ENCODE results near the gene MAML3.

The MAML3 gene

GRCh38 chr4:139779691-139780090, 374.3 kb downstream of the MAML3 start:
- Mint-ChIP-seq H3K36me3 (no peaks in the 10 kb centered on the region), H3K4me3 (no peak overlapping the region), H3K27me3 (no peaks in the 10 kb centered on the region), H3K27ac (no peak overlapping the region), H3K4me1 (no peaks in the 10 kb centered on the region), H3K9me3 (no peaks in the 10 kb centered on the region)
- DNase-seq = no peak
- ATAC-seq (replicated peaks) = no peak

GRCh38 chr4:139777757-139778156, 376.2 kb downstream of the MAML3 start:
- no peaks in the 10 kb centered on the region for H3K27me3 Mint-ChIP-seq
- H3K27ac Mint-ChIP-seq = no peak overlapping the region
- H3K36me3 Mint-ChIP-seq = no peaks in the 10 kb centered on the region
- H3K9me3 Mint-ChIP-seq = no peaks in the 10 kb centered on the region
- H3K4me1 Mint-ChIP-seq = no peaks in the 10 kb centered on the region
- H3K4me3 Mint-ChIP-seq = no peak overlapping the region
- ATAC-seq (replicated peaks) (no peak), DNase-seq (no peak)

- Mint-ChIP-seq H3K27ac (no peak overlapping the region), H3K4me3 (no peak overlapping the region), H3K4me1 (no peaks in the 10 kb centered on the region), H3K27me3 (no peaks in the 10 kb centered on the region), H3K9me3 (no peaks in the 10 kb centered on the region), H3K36me3 (no peaks in the 10 kb centered on the region)
- DNase-seq = no peak
- no peak for ATAC-seq (replicated peaks)
Observed at GRCh38 chr4:139776235-139776634, 377.7 kb downstream of the MAML3 start.

GRCh38 chr4:139774759-139775487, 379.1 kb downstream of the MAML3 start:
- H3K27ac Mint-ChIP-seq = no peak overlapping the region
- H3K27me3 Mint-ChIP-seq = no peaks in the 10 kb centered on the region
- H3K4me3 Mint-ChIP-seq = no peak overlapping the region
- no peaks in the 10 kb centered on the region for H3K36me3 Mint-ChIP-seq
- ATAC-seq (replicated peaks) = peak in 1 of 2 donors; percentile 27
- H3K4me1 Mint-ChIP-seq = peaks cover 0 to 1% of the 10 kb centered on the region in 2 donors
- DNase-seq = no peak
- no peaks in the 10 kb centered on the region for H3K9me3 Mint-ChIP-seq

GRCh38 chr4:139773560-139774318, 380.2 kb downstream of the MAML3 start:
- Mint-ChIP-seq H3K9me3 (no peaks in the 10 kb centered on the region), H3K4me3 (no peak overlapping the region), H3K27ac (no peak overlapping the region), H3K27me3 (no peaks in the 10 kb centered on the region), H3K4me1 (peaks cover 2 to 4% of the 10 kb centered on the region in 2 donors), H3K36me3 (no peaks in the 10 kb centered on the region)
- DNase-seq (no peak), ATAC-seq (replicated peaks) (no peak)

- Mint-ChIP-seq H3K36me3 (peaks cover 2 to 7% of the 10 kb centered on the region in 2 donors), H3K27ac (no peak overlapping the region), H3K4me1 (peaks cover 12 to 28% of the 10 kb centered on the region in 2 donors)
Observed at GRCh38 chr4:139770361-139770760, 383.6 kb downstream of the MAML3 start.

GRCh38 chr4:139769364-139769763, 384.6 kb downstream of the MAML3 start:
- no peaks in the 10 kb centered on the region for H3K9me3 Mint-ChIP-seq
- no peak overlapping the region for H3K27ac Mint-ChIP-seq
- H3K36me3 Mint-ChIP-seq = peaks cover 2 to 7% of the 10 kb centered on the region in 2 donors
- H3K27me3 Mint-ChIP-seq = no peaks in the 10 kb centered on the region
- H3K4me3 Mint-ChIP-seq = no peak overlapping the region
- no peak for ATAC-seq (replicated peaks)
- peaks cover 18 to 36% of the 10 kb centered on the region in 2 donors for H3K4me1 Mint-ChIP-seq
- no peak for DNase-seq

More at GRCh38 chr4:139770361-139770760, 383.6 kb downstream of the MAML3 start:
- no peaks in the 10 kb centered on the region for H3K9me3 Mint-ChIP-seq
- no peaks in the 10 kb centered on the region for H3K27me3 Mint-ChIP-seq
- ATAC-seq (replicated peaks) = no peak
- no peak overlapping the region for H3K4me3 Mint-ChIP-seq
- no peak for DNase-seq

- peaks cover 2 to 7% of the 10 kb centered on the region in 2 donors for H3K36me3 Mint-ChIP-seq
- no peaks in the 10 kb centered on the region for H3K27me3 Mint-ChIP-seq
- peaks cover 21 to 40% of the 10 kb centered on the region in 2 donors for H3K4me1 Mint-ChIP-seq
- peak overlapping the region; percentile 20 for H3K27ac Mint-ChIP-seq
- no peaks in the 10 kb centered on the region for H3K9me3 Mint-ChIP-seq
- no peak overlapping the region for H3K4me3 Mint-ChIP-seq
- no peak for ATAC-seq (replicated peaks)
- no peak for DNase-seq
Observed at GRCh38 chr4:139768896-139769295, 385.1 kb downstream of the MAML3 start.

- Mint-ChIP-seq H3K27me3 (no peaks in the 10 kb centered on the region), H3K4me3 (no peak overlapping the region), H3K36me3 (peaks cover 2 to 7% of the 10 kb centered on the region in 2 donors), H3K9me3 (no peaks in the 10 kb centered on the region), H3K4me1 (peaks cover 21 to 46% of the 10 kb centered on the region in 2 donors), H3K27ac (peak overlapping the region; percentile 20)
- DNase-seq (no peak), ATAC-seq (replicated peaks) (no peak)
Observed at GRCh38 chr4:139768366-139768765, 385.6 kb downstream of the MAML3 start.

GRCh38 chr4:139767585-139767984, 386.4 kb downstream of the MAML3 start:
- no peaks in the 10 kb centered on the region for H3K27me3 Mint-ChIP-seq
- H3K9me3 Mint-ChIP-seq = no peaks in the 10 kb centered on the region
- ATAC-seq (replicated peaks) (peak; percentile 55 to 60), DNase-seq (no peak)
- peak overlapping the region; percentile 95 for H3K27ac Mint-ChIP-seq
- peak overlapping the region; percentile 2 to 8 for H3K4me3 Mint-ChIP-seq
- H3K4me1 Mint-ChIP-seq = peaks cover 23 to 53% of the 10 kb centered on the region in 2 donors
- peaks cover 2 to 7% of the 10 kb centered on the region in 2 donors for H3K36me3 Mint-ChIP-seq

- no peaks in the 10 kb centered on the region for H3K27me3 Mint-ChIP-seq
- peaks cover 2 to 7% of the 10 kb centered on the region in 2 donors for H3K36me3 Mint-ChIP-seq
- peak overlapping the region; percentile 53 to 59 for H3K4me3 Mint-ChIP-seq
- peak overlapping the region; percentile 95 for H3K27ac Mint-ChIP-seq
- H3K9me3 Mint-ChIP-seq = no peaks in the 10 kb centered on the region
- DNase-seq (peak; percentile 28), ATAC-seq (replicated peaks) (peak; percentile 83)
- H3K4me1 Mint-ChIP-seq = peaks cover 23 to 57% of the 10 kb centered on the region in 2 donors
Observed at GRCh38 chr4:139767168-139767567, 386.8 kb downstream of the MAML3 start.

GRCh38 chr4:139764686-139765310, 389.2 kb downstream of the MAML3 start:
- DNase-seq = no peak
- Mint-ChIP-seq H3K4me3 (peak overlapping the region in 1 of 2 donors; percentile 43), H3K27ac (peak overlapping the region; percentile 74), H3K27me3 (no peaks in the 10 kb centered on the region), H3K9me3 (no peaks in the 10 kb centered on the region), H3K4me1 (peaks cover 27 to 66% of the 10 kb centered on the region in 2 donors), H3K36me3 (peaks cover 4 to 7% of the 10 kb centered on the region in 2 donors)
- no peak for ATAC-seq (replicated peaks)

GRCh38 chr4:139764182-139764581, 389.8 kb downstream of the MAML3 start:
- H3K9me3 Mint-ChIP-seq = no peaks in the 10 kb centered on the region
- peak overlapping the region; percentile 43 to 63 for H3K4me3 Mint-ChIP-seq
- peak overlapping the region; percentile 74 for H3K27ac Mint-ChIP-seq
- ATAC-seq (replicated peaks) (no peak), DNase-seq (no peak)
- peaks cover 4 to 7% of the 10 kb centered on the region in 2 donors for H3K36me3 Mint-ChIP-seq
- no peaks in the 10 kb centered on the region for H3K27me3 Mint-ChIP-seq
- peaks cover 27 to 66% of the 10 kb centered on the region in 2 donors for H3K4me1 Mint-ChIP-seq

- H3K27ac Mint-ChIP-seq = no peak overlapping the region
- H3K4me3 Mint-ChIP-seq = peak overlapping the region; percentile 17 to 30
- H3K4me1 Mint-ChIP-seq = peaks cover 26 to 62% of the 10 kb centered on the region in 2 donors
- no peaks in the 10 kb centered on the region for H3K27me3 Mint-ChIP-seq
- ATAC-seq (replicated peaks) (peak; percentile 27 to 28), DNase-seq (no peak)
- H3K36me3 Mint-ChIP-seq = peaks cover 4 to 7% of the 10 kb centered on the region in 2 donors
- no peaks in the 10 kb centered on the region for H3K9me3 Mint-ChIP-seq
Observed at GRCh38 chr4:139763672-139764071, 390.3 kb downstream of the MAML3 start.

All from stimulated activated naive B cell treated with anti-CD40 and anti-IgM and Interleukin-4, amounts not matched to agents 10 μg/mL and 1 μg/mL and 100 μg/mL, for 72 hours (primary cell).